ENCODE measurements around the gene TFAP2E. TPM values are rescaled to one million over a fixed set of nuclear protein-coding genes. Genes with fewer than 3 reads are reported as not detected.
A peak's percentile ranks its signal among the peaks of the same experiment; 100 is the strongest.

The TFAP2E gene
- total RNA-seq, 1 experiment from 2014 or later, result not detected

- DNase-seq (ENCODE audit: low read depth), result no peak
- in situ Hi-C loops (cut with HindIII; ENCODE audit: low pct_unique_long_range_greater_than_20kb, low sequenced_read_pairs), result no loop called here
Observed at GRCh38 chr1:35555601-35556477, 17.3 kb upstream of the TFAP2E start.

DNA sequence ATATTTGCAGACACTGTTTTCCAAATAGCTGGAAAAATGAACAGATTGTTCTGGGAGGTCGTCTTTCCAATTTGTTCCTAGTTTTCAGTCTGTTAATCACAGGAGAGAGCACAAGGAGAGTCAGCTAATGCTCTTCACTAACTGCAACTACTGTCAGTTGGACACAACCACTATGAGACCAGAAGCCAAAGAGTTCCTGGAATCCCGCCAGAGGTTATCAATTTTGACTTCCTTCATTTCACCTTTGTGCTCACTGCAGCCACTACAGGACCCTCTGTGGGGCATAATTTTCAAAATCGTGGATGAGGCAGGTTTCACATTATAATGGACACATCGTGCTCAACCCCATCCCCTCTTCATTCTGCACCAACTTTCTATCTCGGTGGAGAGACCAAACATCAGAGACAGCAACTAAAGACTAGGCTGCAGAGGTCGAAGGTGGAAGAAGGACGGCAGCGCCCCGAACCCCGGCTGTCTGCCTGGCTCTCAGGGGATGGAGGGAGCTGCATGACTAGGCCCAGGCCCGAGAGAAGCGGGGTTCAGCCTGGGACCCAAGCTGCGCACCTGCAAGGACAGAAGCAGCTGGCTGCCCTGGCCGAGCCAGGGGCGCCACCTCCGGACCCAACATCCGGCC is 16.5 kb upstream of the TFAP2E start:
- no peak for DNase-seq (ENCODE audit: low read depth)
- in situ Hi-C loops (cut with HindIII; ENCODE audit: low pct_unique_long_range_greater_than_20kb, low sequenced_read_pairs), result no loop called here

- DNase-seq (ENCODE audit: low read depth), result peak; percentile 95
- in situ Hi-C loops (cut with HindIII; ENCODE audit: low pct_unique_long_range_greater_than_20kb, low sequenced_read_pairs), result no loop called here
Observed at GRCh38 chr1:35557118-35557610, 15.9 kb upstream of the TFAP2E start, which contains the start of gene KIAA0319L. TSS of gene KIAA0319L (minus strand) at chr1:35557403. CDS start at chr1:35554491, 2,912 bp downstream.

DNA sequence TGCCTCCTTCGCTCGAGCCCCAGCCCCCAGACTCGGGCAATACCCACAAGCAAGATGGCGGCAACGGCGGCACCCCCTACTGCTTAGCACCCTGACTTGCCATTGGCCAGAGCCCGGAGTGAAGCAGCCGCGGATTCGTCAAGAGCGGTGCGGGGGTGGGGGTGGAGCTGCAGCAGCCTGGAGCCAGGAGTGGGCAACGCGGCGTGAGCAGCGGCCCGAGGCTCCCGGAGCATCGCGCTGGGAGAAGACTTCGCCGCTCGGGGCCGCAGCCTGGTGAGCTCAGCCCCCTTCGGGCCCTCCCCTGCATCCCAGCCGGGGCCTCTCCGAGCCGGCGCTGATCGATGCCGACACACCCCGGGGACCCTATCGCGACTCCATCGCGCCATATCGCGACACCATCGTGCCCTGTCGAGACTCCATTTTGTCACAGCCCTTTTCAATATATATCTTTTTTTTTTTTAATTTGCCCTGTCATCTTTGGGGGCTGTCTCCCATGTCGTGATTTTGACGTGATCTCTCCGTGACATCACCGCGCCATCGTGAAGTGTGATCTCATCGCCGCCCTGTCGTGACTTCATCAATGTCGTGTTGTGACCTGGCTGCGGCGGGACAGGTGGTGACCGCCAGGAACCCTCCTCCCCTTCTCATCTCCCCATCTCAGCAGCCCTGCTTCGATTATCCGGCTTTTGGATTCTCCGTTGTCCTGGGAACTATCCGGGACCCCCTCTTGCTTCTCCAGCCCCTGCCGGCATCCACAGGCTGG is 15.3 kb upstream of the TFAP2E start, which contains the start of gene NCDN:
TSS of gene NCDN (plus strand) at position 189 of the 763 bp plus-strand sequence. CDS start at position 581, 392 bp downstream.
- DNase-seq (ENCODE audit: low read depth), result peak; percentile 95
- in situ Hi-C loops (cut with HindIII; ENCODE audit: low pct_unique_long_range_greater_than_20kb, low sequenced_read_pairs), result no loop called here

- peak; percentile 10 for DNase-seq (ENCODE audit: low read depth)
- in situ Hi-C loops (cut with HindIII; ENCODE audit: low pct_unique_long_range_greater_than_20kb, low sequenced_read_pairs), result no loop called here
Observed at GRCh38 chr1:35558374-35559316, 14.5 kb upstream of the TFAP2E start.

DNA sequence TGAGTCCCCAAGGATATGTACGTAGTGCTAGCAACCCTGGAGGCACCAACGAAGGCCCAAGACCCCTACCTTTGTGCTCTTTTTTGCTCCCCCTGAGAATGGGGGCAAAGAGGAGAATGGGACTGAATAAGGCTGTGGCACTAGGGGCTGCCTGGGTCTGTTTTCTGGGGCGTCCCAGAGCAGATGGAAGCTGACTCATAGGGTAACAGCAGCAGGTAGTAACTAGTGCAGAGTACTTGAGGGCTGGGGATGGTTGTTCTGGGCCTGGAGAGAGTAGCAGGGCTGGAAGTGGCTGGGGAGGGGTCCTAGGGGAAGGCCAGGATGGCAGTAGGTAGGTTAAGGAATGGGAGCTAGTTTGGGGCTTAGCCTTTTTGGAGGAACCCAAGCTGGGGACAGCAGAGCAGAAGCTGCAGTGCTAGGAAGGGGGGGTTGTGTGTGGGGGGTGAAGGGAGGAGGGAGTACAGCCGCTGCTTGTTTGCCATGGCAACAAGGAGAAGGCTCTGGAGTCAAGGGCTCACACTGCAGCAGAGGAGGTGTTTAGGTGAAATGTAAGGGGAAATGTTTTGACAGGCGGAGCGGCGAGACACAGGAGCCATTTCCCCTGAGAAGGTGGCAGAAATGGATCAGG is 13.7 kb upstream of the TFAP2E start:
- no peak for DNase-seq (ENCODE audit: low read depth)
- in situ Hi-C loops (cut with HindIII; ENCODE audit: low pct_unique_long_range_greater_than_20kb, low sequenced_read_pairs), result no loop called here

GRCh38 chr1:35560256-35561225 is 12.6 kb upstream of the TFAP2E start:
- in situ Hi-C loops (cut with HindIII; ENCODE audit: low pct_unique_long_range_greater_than_20kb, low sequenced_read_pairs), result no loop called here
- no peak for DNase-seq (ENCODE audit: low read depth)

- DNase-seq (ENCODE audit: low read depth), result no peak
- in situ Hi-C loops (cut with HindIII; ENCODE audit: low pct_unique_long_range_greater_than_20kb, low sequenced_read_pairs), result no loop called here
Observed at GRCh38 chr1:35561297-35561971, 11.7 kb upstream of the TFAP2E start.

GRCh38 chr1:35561972-35562680 is 11.0 kb upstream of the TFAP2E start:
- DNase-seq (ENCODE audit: low read depth), result no peak

DNA sequence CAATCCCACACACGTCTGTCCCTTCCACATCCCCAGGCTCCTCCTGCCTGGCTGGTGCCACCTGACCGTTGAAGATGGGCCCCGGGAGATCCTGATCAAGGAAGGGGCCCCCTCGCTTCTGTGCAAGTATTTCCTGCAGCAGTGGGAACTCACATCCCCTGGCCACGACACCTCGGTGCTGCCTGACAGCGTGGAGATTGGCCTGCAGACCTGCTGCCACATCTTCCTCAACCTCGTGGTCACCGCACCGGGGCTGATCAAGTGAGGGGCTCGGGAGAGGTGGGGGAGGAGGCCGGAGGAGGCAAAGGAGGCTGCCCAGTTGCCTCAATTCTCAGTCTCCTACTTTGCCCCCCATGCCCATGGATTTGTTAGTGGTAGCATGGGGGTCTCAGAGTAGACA is 9.9 kb upstream of the TFAP2E start:
- in situ Hi-C loops (cut with HindIII; ENCODE audit: low pct_unique_long_range_greater_than_20kb, low sequenced_read_pairs), result no loop called here
- DNase-seq (ENCODE audit: low read depth), result no peak

More at GRCh38 chr1:35561972-35562680, 11.0 kb upstream of the TFAP2E start:
- in situ Hi-C loops (cut with HindIII; ENCODE audit: low pct_unique_long_range_greater_than_20kb, low sequenced_read_pairs), result no loop called here

GRCh38 chr1:35564037-35564883 is 8.9 kb upstream of the TFAP2E start:
- DNase-seq (ENCODE audit: low read depth), result peak; percentile 48
- in situ Hi-C loops (cut with HindIII; ENCODE audit: low pct_unique_long_range_greater_than_20kb, low sequenced_read_pairs), result no loop called here

GRCh38 chr1:35564884-35565741 is 8.0 kb upstream of the TFAP2E start:
- no peak for DNase-seq (ENCODE audit: low read depth)
- in situ Hi-C loops (cut with HindIII; ENCODE audit: low pct_unique_long_range_greater_than_20kb, low sequenced_read_pairs), result no loop called here

- in situ Hi-C loops (cut with HindIII; ENCODE audit: low pct_unique_long_range_greater_than_20kb, low sequenced_read_pairs), result no loop called here
- no peak for DNase-seq (ENCODE audit: low read depth)
Observed at GRCh38 chr1:35565742-35566133, 7.4 kb upstream of the TFAP2E start.

Measured in Caki2 (cell line).